Thoracic aorta (tissue), 2 donors: ENCODE data around the gene GAB3. TPM values are rescaled to one million over a fixed set of nuclear protein-coding genes. Genes with fewer than 3 reads are reported as not detected.
"Not testable (repeated sequence)": the region's sequence is repeated elsewhere in the genome, so short reads cannot be mapped to it uniquely, and the experiment has no call there.

Source experiments
- ATAC-seq: fragments of 150-250 bp; one replicate; pipeline ENCODE4 v1.8.0; 2017; ENCODE audit warnings: low read depth; ENCODE audit not compliant: insufficient number of reproducible peaks, low FRiP score
- DNase-seq: peaks from one replicate; pipeline ENCODE4 v3.0.0-alpha.2; 2020; ENCODE audit warnings: low spot score
- H3K27ac ChIP-seq, 2 donors: fragments of 200-600 bp; sonication (generic); 1 replicate in 1 of 2; 2 replicates in 1 of 2; pipeline ENCODE4 v1.5.1; 2016; ENCODE audit warnings: mild to moderate bottlenecking in 2 of 2, moderate library complexity in 2 of 2
- H3K27me3 ChIP-seq: fragments of 200-600 bp; sonication (generic); replicated peaks from 2 replicates; pipeline ENCODE4 v1.6.0; 2016; ENCODE audit warnings: mild to moderate bottlenecking; ENCODE audit not compliant: insufficient read depth
- H3K36me3 ChIP-seq: fragments of 200-600 bp; sonication (generic); one replicate; pipeline ENCODE4 v1.5.1; 2016
- H3K4me1 ChIP-seq, 2 donors: fragments of 200-600 bp; sonication (generic); 1 replicate in 1 of 2; 2 replicates in 1 of 2; pipeline versions ENCODE4 v1.5.1 to v1.6.0; 2016; ENCODE audit warnings: low read depth in 2 of 2, mild to moderate bottlenecking in 1 of 2; ENCODE audit not compliant: control insufficient read depth in 1 of 2
- H3K4me3 ChIP-seq: fragments of 200-600 bp; sonication (generic); 2 replicates; pipeline ENCODE4 v1.5.1; 2016; ENCODE audit warnings: mild to moderate bottlenecking
- H3K9me3 ChIP-seq: fragments of 200-600 bp; sonication (generic); 2 replicates; pipeline ENCODE4 v1.5.1; 2016
- CTCF ChIP-seq: fragments of 200-600 bp; sonication (generic); IDR thresholded peaks from one replicate; pipeline ENCODE4 v1.5.1; 2019; ENCODE audit warnings: antibody characterized with exemption
- total RNA-seq, 2 donors: library from RNA; depleted of rRNA; stranded (reverse); fragments of >200 nt; gene quantifications; one replicate each; pipeline versions ENCODE4 v1.1.0 to v1.2.3, GENCODE V29; 2016

The GAB3 gene
- total RNA-seq, 2 donors from 2014 or later = 9.2 to 10.9 TPM

DNA sequence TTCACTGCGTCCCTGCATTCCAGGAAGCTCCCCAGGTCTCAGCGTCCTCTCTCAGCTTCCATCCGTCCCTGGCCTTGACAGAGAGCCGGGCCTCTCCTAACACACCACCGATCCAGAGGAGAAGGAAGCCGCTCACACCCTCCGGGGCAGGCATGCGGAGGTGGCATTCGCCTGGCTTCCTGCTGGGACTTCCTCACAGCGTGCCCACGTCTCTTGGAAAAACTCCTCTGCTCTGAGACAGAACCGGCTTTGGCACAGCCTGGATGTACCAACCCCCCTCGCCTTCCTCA is 100.7 kb downstream of the GAB3 start:
- no peaks in the 10 kb centered on the region for H3K36me3 ChIP-seq
- H3K4me3 ChIP-seq = no peak overlapping the region
- ATAC-seq (no peak), DNase-seq (no peak)
- no peak overlapping the region for H3K27ac ChIP-seq
- no peaks in the 10 kb centered on the region for H3K4me1 ChIP-seq
- H3K27me3 ChIP-seq = no peaks in the 10 kb centered on the region
- TF ChIP-seq CTCF = no peak
- H3K9me3 ChIP-seq = no peaks in the 10 kb centered on the region

DNA sequence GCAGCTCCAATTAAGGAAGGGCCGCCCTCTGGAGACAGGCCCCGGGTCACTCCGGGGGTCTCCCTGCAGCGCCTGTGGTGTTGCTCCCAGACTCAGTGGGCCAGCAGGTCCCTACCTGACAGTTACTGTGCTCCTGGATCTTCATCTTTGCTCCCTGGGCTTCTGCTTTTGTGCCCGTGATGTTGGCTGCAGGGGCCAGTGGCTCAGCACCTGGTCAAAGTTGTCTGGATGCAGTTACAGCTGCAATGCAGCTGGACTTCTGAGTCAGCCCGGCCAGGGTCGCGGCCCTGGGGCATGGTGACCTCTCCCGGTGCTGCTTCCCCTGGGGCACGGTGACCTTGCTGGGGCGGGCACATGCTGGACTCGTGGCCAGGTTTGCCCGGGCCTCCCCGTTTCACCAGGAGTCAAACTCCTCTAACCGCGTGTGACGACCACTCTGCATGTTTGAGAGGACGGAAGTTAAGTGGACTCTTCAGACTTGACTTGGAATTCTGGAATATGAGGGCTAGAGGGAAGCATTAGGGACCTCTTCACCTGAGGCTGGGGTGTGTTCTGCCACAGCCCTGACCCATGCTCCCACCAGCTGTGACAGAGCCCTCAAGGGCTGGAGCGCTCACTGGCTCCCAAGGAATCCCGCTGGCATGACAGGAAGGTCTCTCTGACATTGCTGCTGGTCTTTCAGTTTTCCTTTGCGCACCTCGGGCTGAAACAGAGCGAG is 101.2 kb downstream of the GAB3 start:
- no peak for ATAC-seq
- no peak for DNase-seq
- Histone ChIP-seq H3K27me3 (no peaks in the 10 kb centered on the region), H3K4me1 (no peaks in the 10 kb centered on the region), H3K27ac (no peak overlapping the region), H3K9me3 (no peaks in the 10 kb centered on the region), H3K4me3 (no peak overlapping the region), H3K36me3 (no peaks in the 10 kb centered on the region)
- TF ChIP-seq CTCF = no peak

GRCh38 chrX:154648931-154649330 is 101.9 kb downstream of the GAB3 start:
- no peaks in the 10 kb centered on the region for H3K9me3 ChIP-seq
- H3K4me3 ChIP-seq = no peak overlapping the region
- no peaks in the 10 kb centered on the region for H3K4me1 ChIP-seq
- H3K27ac ChIP-seq = no peak overlapping the region
- no peaks in the 10 kb centered on the region for H3K36me3 ChIP-seq
- no peaks in the 10 kb centered on the region for H3K27me3 ChIP-seq
- DNase-seq (no peak), ATAC-seq (no peak)
- TF ChIP-seq CTCF = no peak

DNA sequence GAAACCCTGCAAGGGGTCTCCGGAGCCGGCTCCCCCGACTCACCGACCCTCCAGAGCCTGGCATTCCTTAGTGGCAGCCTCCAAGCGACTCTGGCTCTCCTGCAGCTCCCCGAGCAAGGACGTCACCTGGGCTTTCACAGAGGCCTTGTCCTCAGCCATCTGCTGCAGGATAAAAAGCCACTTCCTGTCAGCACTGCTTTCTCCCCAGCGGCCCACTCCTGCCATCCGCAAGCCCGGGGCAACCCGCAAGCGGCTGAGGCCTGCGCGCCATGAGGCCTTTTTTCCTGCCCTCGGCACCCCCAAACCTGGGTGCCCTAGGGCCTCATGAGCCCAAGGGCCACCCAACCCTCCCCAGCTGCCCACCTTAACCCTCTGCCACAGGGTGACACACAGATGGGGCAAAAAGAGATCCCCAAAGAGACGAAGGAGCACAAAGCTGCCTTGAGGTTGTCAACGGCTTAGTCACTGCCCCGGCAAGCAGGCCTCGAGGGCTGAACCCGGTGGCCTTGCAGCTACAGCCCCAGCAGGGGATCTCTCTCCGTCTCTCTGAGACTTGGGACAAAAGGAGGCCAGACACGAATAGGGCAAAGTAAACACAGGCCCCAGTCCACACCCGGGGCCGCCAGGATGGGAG is 105.0 kb downstream of the GAB3 start:
- ATAC-seq, H3K36me3 ChIP-seq, H3K4me1 ChIP-seq, H3K27ac ChIP-seq, H3K9me3 ChIP-seq, H3K4me3 ChIP-seq, DNase-seq, H3K27me3 ChIP-seq: not testable (repeated sequence)

- H3K4me3 ChIP-seq, H3K27me3 ChIP-seq, H3K4me1 ChIP-seq, H3K27ac ChIP-seq, H3K9me3 ChIP-seq, DNase-seq, ATAC-seq, H3K36me3 ChIP-seq: not testable (repeated sequence)
These were observed 107.2 kb downstream of the GAB3 start for GRCh38 chrX:154643708-154644107.

- not testable (repeated sequence) for H3K4me1 ChIP-seq, DNase-seq, H3K9me3 ChIP-seq, H3K27ac ChIP-seq, H3K27me3 ChIP-seq, ATAC-seq, H3K4me3 ChIP-seq, H3K36me3 ChIP-seq
These were observed 109.1 kb downstream of the GAB3 start for GRCh38 chrX:154641740-154642139.

GRCh38 chrX:154633661-154634060 is 117.2 kb downstream of the GAB3 start:
- ATAC-seq, DNase-seq, H3K4me3 ChIP-seq, H3K27ac ChIP-seq, H3K27me3 ChIP-seq, H3K36me3 ChIP-seq, H3K9me3 ChIP-seq, H3K4me1 ChIP-seq: not testable (repeated sequence)

- not testable (repeated sequence) for H3K27me3 ChIP-seq, H3K36me3 ChIP-seq, ATAC-seq, H3K27ac ChIP-seq, H3K9me3 ChIP-seq, H3K4me3 ChIP-seq, H3K4me1 ChIP-seq, DNase-seq
These were observed 119.9 kb downstream of the GAB3 start for GRCh38 chrX:154630949-154631348.

DNA sequence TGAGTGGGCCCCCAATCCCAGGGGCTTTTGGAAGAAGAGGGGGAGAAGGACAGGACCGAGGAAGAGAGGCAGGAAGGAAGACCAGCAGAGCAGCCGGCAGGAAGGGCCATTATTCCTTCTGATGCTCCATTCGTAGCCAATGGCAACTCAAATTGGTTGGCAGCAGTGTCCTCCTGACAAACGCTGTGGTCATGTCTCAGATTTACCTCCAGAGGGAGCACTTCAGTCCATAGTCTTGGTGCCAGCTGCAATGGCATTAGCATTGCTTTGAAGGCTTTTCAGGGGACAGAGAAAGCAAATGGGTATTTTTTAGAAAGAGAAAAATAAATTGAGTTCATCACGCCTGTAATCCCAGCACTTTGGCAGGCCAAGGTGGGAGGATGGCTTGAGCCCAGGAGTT is 121.9 kb downstream of the GAB3 start:
- not testable (repeated sequence) for H3K36me3 ChIP-seq, H3K27ac ChIP-seq, H3K9me3 ChIP-seq, H3K4me3 ChIP-seq, H3K27me3 ChIP-seq, H3K4me1 ChIP-seq, DNase-seq, ATAC-seq
